K562 (cell line): ENCODE data around the gene FUT2. TPM values are rescaled to one million over a fixed set of nuclear protein-coding genes. Genes with fewer than 3 reads are reported as not detected.

ENCODE experiments used
- ATAC-seq: fragments of 200-7000 bp; cut with Tn5 transposase; 3 replicates; pipeline ENCODE4 v1.9.1; 2020; ENCODE audit warnings: moderate library complexity
- BruUV-seq: library from RNA; stranded (reverse); fragments of 400-500 nt; replicated peaks from 2 replicates; lab custom pipeline; 2021; lab: Mats Ljungman, UMichigan
- CTCF ChIA-PET: fragments of 300-600 bp; formaldehyde crosslinking; extraction: SDS; loops from one replicate; lab custom pipeline; 2021; ENCODE audit warnings: low intra/inter-chr PET ratio; lab: Yijun Ruan, JAX
- POLR2A ChIA-PET: fragments of 300-600, 350-650 bp; sonication (Branson Sonifier 250); formaldehyde crosslinking; extraction: SDS; loops from one replicate; lab custom pipeline; 2021; ENCODE audit warnings: antibody characterized with exemption, inconsistent platforms; lab: Yijun Ruan, JAX
- DNase-seq, 4 experiments: peaks; one replicate each; pipeline versions ENCODE4 v3.0.0 to v3.0.0-alpha.2; 2011 to 2018; ENCODE audit warnings: low spot score in 3 of 4, mixed read lengths in 3 of 4; ENCODE audit errors: extremely low read depth in 1 of 4
- FAIRE-seq: peaks from 2 replicates; lab custom pipeline; 2011; peaks lifted over from hg19 to GRCh38; lab: Jason Lieb, UNC
- H2AFZ ChIP-seq: 2 replicates; pipeline ENCODE4 v1.6.0; 2011; ENCODE audit warnings: low read depth, low read length, control low read depth, inconsistent platforms
- H3K27ac ChIP-seq: fragments of 200-600 bp; 3 replicates; pipeline ENCODE4 v1.8.0; 2011; ENCODE audit warnings: low read depth, mild to moderate bottlenecking, control low read depth, inconsistent platforms, low read length, moderate library complexity, mixed read lengths; ENCODE audit errors: extremely low read depth
- H3K27me3 ChIP-seq, 2 experiments: fragments of 300-600 bp in 1 of 2; 2 replicates in 1 of 2; 3 replicates in 1 of 2; pipeline versions ENCODE4 v1.6.0 to v1.8.0; 2011; ENCODE audit warnings: inconsistent platforms in 2 of 2, low read length in 2 of 2, mild to moderate bottlenecking in 1 of 2, mixed read lengths in 1 of 2, moderate library complexity in 1 of 2; ENCODE audit not compliant: control insufficient read depth in 2 of 2, insufficient read depth in 2 of 2
- H3K36me3 ChIP-seq: fragments of 300-600 bp; 3 replicates; pipeline ENCODE4 v1.8.0; 2011; ENCODE audit warnings: mild to moderate bottlenecking, low read length, inconsistent platforms; ENCODE audit not compliant: control insufficient read depth, insufficient read depth
- H3K4me1 ChIP-seq, 2 experiments: fragments of 200-600 bp in 1 of 2; replicated peaks in 1 of 2; 2 replicates in 1 of 2; 3 replicates in 1 of 2; pipeline versions ENCODE4 v1.5.1 to v1.8.0; 2011; ENCODE audit warnings: inconsistent platforms in 2 of 2, low read length in 2 of 2, mild to moderate bottlenecking in 1 of 2, mixed read lengths in 1 of 2, moderate library complexity in 1 of 2; ENCODE audit not compliant: control insufficient read depth in 2 of 2, insufficient read depth in 2 of 2
- H3K4me2 ChIP-seq: 2 replicates; pipeline ENCODE4 v1.6.1; 2011; ENCODE audit warnings: low read length, control low read depth, inconsistent platforms, mixed read lengths; ENCODE audit not compliant: insufficient read depth
- H3K4me3 ChIP-seq: fragments of 200-600 bp; sonication (generic), shearing (Covaris generic); 2 replicates; pipeline ENCODE4 v1.5.1; 2016; ENCODE audit warnings: control low read depth, inconsistent platforms
- H3K79me2 ChIP-seq: fragments of 200-600 bp; 3 replicates; pipeline ENCODE4 v1.8.0; 2011; ENCODE audit warnings: low read length, inconsistent platforms; ENCODE audit not compliant: control insufficient read depth, insufficient read depth
- H3K9ac ChIP-seq, 2 experiments: 2 replicates each; pipeline versions ENCODE4 v1.6.0 to v1.6.1; 2011; ENCODE audit warnings: low read depth in 2 of 2, low read length in 2 of 2, control low read depth in 1 of 2, inconsistent platforms in 1 of 2, mild to moderate bottlenecking in 1 of 2, mixed read lengths in 1 of 2; ENCODE audit not compliant: insufficient read depth in 1 of 2
- H3K9me1 ChIP-seq: one replicate; pipeline ENCODE4 v1.6.0; 2011; ENCODE audit warnings: inconsistent platforms, mild to moderate bottlenecking, low read length, moderate library complexity; ENCODE audit not compliant: control insufficient read depth, insufficient read depth
- H3K9me3 ChIP-seq: replicated peaks from 2 replicates; pipeline ENCODE4 v1.5.1; 2011; ENCODE audit warnings: low read depth, low read length, inconsistent platforms; ENCODE audit not compliant: control insufficient read depth, insufficient read depth
- H4K20me1 ChIP-seq: replicated peaks from 2 replicates; pipeline ENCODE4 v1.6.1; 2011; ENCODE audit warnings: low read length, inconsistent platforms, mixed read lengths; ENCODE audit not compliant: control insufficient read depth, insufficient read depth
- C11orf30 ChIP-seq: fragments of 450-650 bp; IDR thresholded peaks from 2 replicates; pipeline ENCODE4 v1.6.1; 2016; ENCODE audit warnings: low read depth, mild to moderate bottlenecking
- CXXC5 ChIP-seq: fragments of 250-450 bp; sonication (Bioruptor Pico); IDR thresholded peaks from 2 replicates; pipeline ENCODE4 v1.8.0; 2022; ENCODE audit warnings: inconsistent platforms, mild to moderate bottlenecking, moderate library complexity
- DPF2 ChIP-seq: fragments of 450-650 bp; IDR thresholded peaks from 2 replicates; pipeline ENCODE4 v1.6.1; 2016
- ERF ChIP-seq: fragments of 450-650 bp; formaldehyde crosslinking; IDR thresholded peaks from 2 replicates; pipeline ENCODE4 v1.4.0; 2020; ENCODE audit warnings: mild to moderate bottlenecking, mixed read lengths
- FOSL1 ChIP-seq: fragments of 200-800 bp; sonication (Bioruptor generic); conservative IDR thresholded peaks from 2 replicates; pipeline ENCODE4 v1.6.1; 2016; ENCODE audit warnings: missing genetic modification characterization, missing compliant biosample characterization
- GABPA ChIP-seq: fragments of 200-800 bp; sonication (Bioruptor generic); conservative IDR thresholded peaks from 2 replicates; pipeline ENCODE4 v1.6.1; 2016; ENCODE audit warnings: low read depth, missing genetic modification characterization, missing compliant biosample characterization
- GTF3C2 ChIP-seq: IDR thresholded peaks from 3 replicates; pipeline ENCODE4 v1.6.1; 2011; ENCODE audit warnings: borderline replicate concordance, mild to moderate bottlenecking, moderate library complexity; ENCODE audit not compliant: insufficient read length; ENCODE audit errors: extremely low read depth
- HMGN3 ChIP-seq: IDR thresholded peaks from 2 replicates; pipeline ENCODE4 v1.6.1; 2011; ENCODE audit warnings: borderline replicate concordance, low read depth, mild to moderate bottlenecking, mixed read lengths, low read length; ENCODE audit not compliant: insufficient read length; ENCODE audit errors: extremely low read depth
- HMGXB4 ChIP-seq: sonication (generic); formaldehyde crosslinking; IDR thresholded peaks from 2 replicates; pipeline ENCODE4 v1.8.1; 2023; ENCODE audit warnings: mild to moderate bottlenecking, missing genetic modification reagents
- NBN ChIP-seq: fragments of 450-650 bp; IDR thresholded peaks from 2 replicates; pipeline ENCODE4 v1.6.1; 2016; ENCODE audit warnings: low read depth, mild to moderate bottlenecking
- NCOA2 ChIP-seq, 2 experiments: fragments of 450-650 bp; IDR thresholded peaks; 2 replicates each; pipeline ENCODE4 v1.6.1; 2018; ENCODE audit warnings: mild to moderate bottlenecking in 2 of 2, moderate library complexity in 1 of 2; ENCODE audit not compliant: partially characterized antibody in 2 of 2
- RBM39 ChIP-seq: fragments of 200-400 bp; formaldehyde crosslinking; optimal IDR thresholded peaks from 2 replicates; pipeline ENCODE3; 2018; ENCODE audit warnings: low read depth, low read length
- SMARCA5 ChIP-seq: fragments of 450-650 bp; IDR thresholded peaks from 2 replicates; pipeline ENCODE4 v1.6.1; 2016
- SMC3 ChIP-seq: conservative IDR thresholded peaks from 2 replicates; pipeline ENCODE4 v1.6.1; 2011; ENCODE audit warnings: low read depth, low read length, improper control_type of control experiment; ENCODE audit not compliant: insufficient read depth
- SOX6 ChIP-seq: fragments of 450-650 bp; IDR thresholded peaks from 2 replicates; pipeline ENCODE4 v1.6.1; 2014; ENCODE audit warnings: mild to moderate bottlenecking
- TAL1 ChIP-seq: fragments of 450-650 bp; IDR thresholded peaks from 2 replicates; pipeline ENCODE4 v1.6.1; 2016; ENCODE audit warnings: mild to moderate bottlenecking
- XRCC4 ChIP-seq: IDR thresholded peaks from one replicate; pipeline ENCODE4 v1.6.1; 2011; ENCODE audit not compliant: insufficient read depth, insufficient read length; ENCODE audit errors: extremely low read depth
- ZFP91 ChIP-seq: sonication (generic); formaldehyde crosslinking; IDR thresholded peaks from 2 replicates; pipeline ENCODE4 v1.8.0; 2022; ENCODE audit warnings: mild to moderate bottlenecking, missing genetic modification reagents
- ZNF212 ChIP-seq: fragments of 450-650 bp; formaldehyde crosslinking; IDR thresholded peaks from 2 replicates; pipeline ENCODE4 v1.4.0; 2020; ENCODE audit warnings: mild to moderate bottlenecking
- WGBS: fragments of 100-300 bp; shearing (Covaris generic); methylation state at CpG from one replicate; pipeline ENCODE4 v1.1.6; 2016; ENCODE audit warnings: low coverage, mixed read lengths; ENCODE audit not compliant: insufficient coverage; ENCODE audit errors: missing lambda C conversion rate; 5-methylcytosine and 5-hydroxymethylcytosine counted together
- in situ Hi-C: fragments of 300-500 bp; cut with MboI; formaldehyde crosslinking; loops from 4 replicates; pipeline ENCODE4 v1.15.0; 2018; ENCODE audit warnings: inconsistent platforms, mixed read lengths
- intact Hi-C: fragments of 100-400 bp; cut with micrococcal nuclease; formaldehyde crosslinking; loops from 2 replicates; pipeline ENCODE4 v1.14.2; 2022
- polyA plus RNA-seq, 8 experiments: library from polyadenylated mRNA; depleted of rRNA in 4 of 8; stranded (reverse) in 5 of 8; unstranded in 3 of 8; fragments of >200 nt; fragmentation: Nextera tagmentation in 2 of 8; fragmentation: Illumina TruSeq in 1 of 8; extraction: Ambion mirVana in 2 of 8; extraction: Trizol in 1 of 8; gene quantifications; 2 replicates each; pipeline versions ENCODE4 v1.2.1 to v1.2.3, GENCODE V29; 2011 to 2014; ENCODE audit warnings: inconsistent platforms in 1 of 8, missing spikeins in 1 of 8
- total RNA-seq, 7 experiments: library from RNA; depleted of rRNA in 6 of 7; stranded (reverse); fragments of >200 nt in 6 of 7; fragmentation: Illumina TruSeq in 2 of 7; extraction: Trizol in 2 of 7; gene quantifications; 2 replicates each; pipeline versions ENCODE4 v1.2.1 to v1.2.3, GENCODE V29; 2011 to 2021; ENCODE audit warnings: low replicate concordance in 1 of 7

Gene FUT2
- total and polyA plus RNA-seq, 9 of the 15 experiments (the other 6 are each of a cell fraction or from before 2014, with no cell fraction given) = 0.03 to 0.04 TPM; not detected in 7

GRCh38 chr19:48685583-48685982, 10.2 kb upstream of the FUT2 start:
- Histone ChIP-seq H3K4me1 (peaks cover 13 to 25% of the 10 kb centered on the region in 2 experiments), H3K27me3 (no peaks in the 10 kb centered on the region), H3K27ac (no peak overlapping the region), H3K9ac (peak overlapping the region in 1 of 2 experiments; percentile 74; a peak in 1 of 4 replicates), H3K9me3 (no peaks in the 10 kb centered on the region), H3K4me3 (no peak overlapping the region), H2AFZ (no peak overlapping the region), H4K20me1 (no peaks in the 10 kb centered on the region), H3K9me1 (no peaks in the 10 kb centered on the region), H3K36me3 (no peaks in the 10 kb centered on the region), H3K4me2 (no peak overlapping the region), H3K79me2 (no peaks in the 10 kb centered on the region)
- peak in 1 of 4 experiments; percentile 29 for DNase-seq
- CTCF ChIA-PET = no interaction called here
- intact Hi-C loops = no loop called here
- peak; percentile 49 for FAIRE-seq
- in situ Hi-C loops = no loop called here
- no TSS peak for BruUV-seq
- WGBS = 26% methylated on average over 9 of the region's 9 CpGs
- POLR2A ChIA-PET = no interaction called here
- ATAC-seq = peak; percentile 61; the same call in 2 of the 3 replicates
- no peak for TF ChIP-seq CXXC5 (CRISPR knock-in tag)
- TF ChIP-seq HMGN3 = no peak
- TF ChIP-seq GTF3C2 = no peak
- peak; percentile 88 for TF ChIP-seq FOSL1 (tag)
- TF ChIP-seq RBM39 = no peak
- peak; percentile 82 for TF ChIP-seq SOX6
- TF ChIP-seq GABPA = no peak
- no peak for TF ChIP-seq HMGXB4
- TF ChIP-seq DPF2 = 0 out of 2 replicates have a peak, but pooled peaks have one; percentile 36
- no peak for TF ChIP-seq XRCC4
- no peak for TF ChIP-seq NBN
- no peak for TF ChIP-seq ZNF212 (CRISPR knock-in tag)
- TF ChIP-seq C11orf30 = no peak
- no peak for TF ChIP-seq SMC3
- no peak for TF ChIP-seq SMARCA5
- TF ChIP-seq TAL1 = no peak
- no peak for TF ChIP-seq NCOA2 (IDR thresholded peaks at IDR 0.05; ENCODE audit: partially characterized antibody in 2 of 2)
- no peak for TF ChIP-seq ERF (CRISPR knock-in tag)
- no peak for TF ChIP-seq ZFP91
